HG03135 (cell line): ENCODE results near the gene FAM53C.
"Not testable (repeated sequence)": the region's sequence is repeated elsewhere in the genome, so short reads cannot be mapped to it uniquely, and the experiment has no call there.

Source experiments
- ATAC-seq: cut with Tn5 transposase; IDR thresholded peaks from one replicate; pipeline ENCODE4 v1.9.1; 2021; ENCODE audit warnings: mild to moderate bottlenecking, moderate library complexity; ENCODE audit not compliant: unreplicated experiment

The FAM53C gene

DNA sequence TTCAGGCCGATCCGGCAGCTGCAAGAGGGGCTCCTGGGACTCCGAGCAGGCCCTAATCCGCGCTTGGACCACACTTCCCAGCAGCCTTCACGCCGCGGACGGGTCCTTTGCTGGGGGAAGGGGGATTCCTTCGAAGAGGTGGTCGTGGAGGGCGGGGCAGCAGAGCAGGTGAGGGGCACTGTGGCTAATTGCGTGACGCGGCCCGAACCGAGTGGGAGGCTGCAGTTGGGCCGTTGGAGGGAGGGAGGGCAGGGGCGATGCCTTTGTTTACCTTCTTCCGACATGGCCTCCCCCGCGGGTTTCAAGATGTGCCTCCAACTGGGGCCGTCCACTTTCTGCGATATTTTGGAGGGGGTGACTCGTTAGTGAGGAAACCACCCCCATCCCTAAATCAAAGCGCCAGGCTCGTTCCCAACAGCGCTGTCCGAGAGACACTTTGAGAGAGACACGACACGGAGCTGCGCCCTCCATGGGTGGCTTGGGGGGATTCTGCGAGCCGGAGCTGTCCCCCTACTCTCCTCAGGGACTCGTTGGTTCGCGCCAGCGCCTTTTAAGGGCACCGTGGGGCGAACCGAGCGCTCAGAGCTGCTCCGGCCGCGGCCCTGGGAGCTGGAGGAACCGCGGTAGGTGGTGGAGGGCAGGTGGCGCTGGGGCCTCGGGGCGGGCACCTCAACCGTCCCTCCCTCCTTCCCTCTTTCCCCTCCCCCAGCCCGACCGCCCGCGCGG is at the start of gene FAM53C:
TSS of gene FAM53C (plus strand) at position 582 of the 726 bp plus-strand sequence. CDS start 3,070 bp downstream, outside the sequence.
- peak; percentile 84 for ATAC-seq

GRCh38 chr5:138289296-138289695 is 48.8 kb upstream of the FAM53C start:
- ATAC-seq: no peak

DNA sequence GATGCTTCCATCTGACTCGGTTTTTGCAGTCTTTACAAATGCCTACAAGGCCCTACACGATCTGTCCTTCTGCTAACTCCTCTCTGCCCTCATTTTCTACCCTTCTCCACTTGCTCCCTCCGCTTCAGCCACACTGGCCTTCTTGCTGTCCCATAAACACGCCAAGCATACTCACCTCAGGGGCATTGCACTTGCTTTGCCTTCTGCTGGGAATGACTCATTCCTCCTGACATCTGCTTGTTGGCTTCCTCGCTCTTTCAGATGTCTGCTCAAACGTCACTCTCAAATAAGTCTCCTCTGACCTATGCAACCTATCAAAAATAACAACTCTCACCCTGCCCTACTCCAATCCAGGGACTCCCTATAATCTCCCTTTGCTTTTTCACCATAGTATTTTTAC is 34.7 kb upstream of the FAM53C start:
- ATAC-seq: no peak

DNA sequence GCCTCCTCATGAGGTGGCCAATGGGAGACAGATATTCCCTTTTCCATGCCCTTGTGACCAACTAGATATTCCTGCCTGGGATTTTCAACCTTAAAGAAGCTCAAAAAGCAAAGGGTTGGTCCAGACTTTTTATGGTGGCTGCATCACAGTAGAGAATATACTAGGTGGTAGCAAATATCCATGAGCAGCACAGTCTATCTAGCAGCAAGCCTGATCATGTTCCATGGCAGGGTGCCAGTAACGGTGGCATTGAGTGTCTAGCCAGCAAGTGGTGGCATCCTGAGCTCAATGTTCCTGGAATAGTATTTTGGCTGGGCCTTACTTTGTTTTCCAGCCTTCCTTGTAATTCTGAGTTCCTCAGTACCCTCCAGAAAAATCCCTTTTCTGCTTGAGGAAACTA is 32.3 kb upstream of the FAM53C start:
- ATAC-seq: no peak

- ATAC-seq: no peak
Observed at GRCh38 chr5:138315751-138316278, 22.3 kb upstream of the FAM53C start.

DNA sequence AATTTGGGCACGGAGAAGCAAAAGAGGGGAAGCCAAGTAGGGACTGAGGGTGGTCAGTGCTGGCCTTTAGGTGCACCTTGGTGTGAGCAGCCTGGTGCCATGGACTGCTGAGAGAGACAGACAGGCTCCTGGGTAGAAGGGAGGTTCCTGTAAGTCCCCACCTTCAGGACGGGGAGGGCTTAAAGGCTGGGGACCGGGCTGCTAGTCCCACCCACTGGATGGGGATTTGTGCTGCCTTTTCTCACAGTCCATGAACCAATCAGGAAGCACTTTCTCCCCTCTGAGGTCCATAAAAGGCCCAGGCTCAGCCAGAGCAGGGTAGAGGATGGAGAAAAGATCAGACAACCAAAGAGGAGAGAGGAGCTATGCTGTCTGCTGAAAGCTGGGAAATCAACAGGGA is 21.7 kb upstream of the FAM53C start:
- no peak for ATAC-seq

- not testable (repeated sequence) for ATAC-seq
Observed at GRCh38 chr5:138318211-138318610, 19.9 kb upstream of the FAM53C start.

DNA sequence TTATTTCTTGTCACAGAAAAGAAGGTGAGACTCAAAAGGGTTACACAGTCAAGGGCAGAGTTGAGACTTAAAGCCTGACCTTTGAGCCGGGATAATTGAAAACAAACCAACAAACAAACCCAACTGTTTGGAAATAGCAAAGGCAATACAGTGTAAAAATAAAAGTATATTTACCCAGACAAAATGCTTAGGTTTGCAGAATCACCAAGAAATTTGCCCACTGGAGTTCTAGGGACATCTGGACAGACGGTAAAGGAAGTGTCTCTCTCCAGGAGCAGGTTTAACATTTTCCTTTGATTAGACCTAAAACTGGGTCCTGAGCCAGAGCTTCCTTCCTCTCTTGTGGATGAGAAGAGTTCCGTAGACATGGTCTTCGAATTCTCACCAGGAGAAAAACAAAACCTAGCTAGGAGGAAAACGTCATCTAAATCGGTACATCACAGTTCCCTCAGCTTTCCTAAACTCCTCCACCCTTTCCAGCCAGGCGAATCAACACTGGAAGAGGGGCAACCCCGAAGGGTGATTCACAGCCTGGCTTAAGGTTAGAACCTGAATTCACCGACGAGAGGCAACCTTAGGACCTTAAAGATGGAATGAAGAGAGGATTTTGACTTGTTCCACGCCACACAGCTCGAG is 7.1 kb upstream of the FAM53C start:
- no peak for ATAC-seq

DNA sequence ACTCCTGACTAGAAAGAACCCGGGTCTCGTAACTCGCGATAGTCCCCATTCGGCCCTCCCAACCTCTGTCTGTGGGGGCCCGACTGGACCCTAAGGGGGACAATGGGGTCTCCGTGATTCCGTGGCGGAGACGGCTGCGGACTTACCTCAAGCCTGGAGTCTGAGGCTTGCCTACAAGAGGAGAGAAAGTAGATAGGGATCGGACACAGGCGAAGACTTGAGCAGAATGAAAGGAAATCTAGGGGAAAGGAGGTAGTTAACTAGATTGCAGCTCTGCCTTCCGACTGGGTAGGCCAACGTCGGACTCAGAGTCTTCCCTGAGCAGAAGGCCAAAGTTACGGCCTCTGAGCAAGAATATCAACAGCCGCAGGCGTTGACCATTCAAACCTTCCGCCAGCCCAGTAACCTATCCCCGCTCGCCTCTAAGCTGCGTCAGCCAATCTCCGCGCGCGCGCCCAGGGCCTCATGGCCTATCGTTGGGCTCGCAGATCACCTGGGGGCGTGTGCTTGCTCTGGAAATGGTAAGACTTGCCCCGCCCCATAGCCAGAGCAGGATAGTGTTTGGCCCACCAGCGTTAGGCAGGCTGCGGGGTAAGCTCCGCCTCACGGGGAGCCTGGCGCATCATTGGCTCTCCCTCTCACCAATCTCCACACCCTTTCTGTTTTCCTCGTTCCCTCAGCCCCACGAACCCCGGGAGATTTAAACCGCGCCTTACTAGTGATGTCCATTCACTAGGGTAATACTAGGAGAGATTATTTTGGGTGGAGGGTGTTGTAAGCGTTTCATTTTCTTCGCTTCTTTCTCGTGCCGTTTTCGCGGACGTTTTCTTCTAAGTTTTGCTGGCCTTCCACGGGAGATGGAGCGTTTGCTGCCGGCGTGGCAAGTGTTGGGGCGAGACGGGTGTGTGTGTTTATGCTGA is 6.4 kb upstream of the FAM53C start, which contains the start of gene CDC25C:
TSS of gene CDC25C (minus strand) at position 356 of the 920 bp plus-strand sequence. CDS start 624 bp downstream, outside the sequence.
- peak; percentile 99 for ATAC-seq

DNA sequence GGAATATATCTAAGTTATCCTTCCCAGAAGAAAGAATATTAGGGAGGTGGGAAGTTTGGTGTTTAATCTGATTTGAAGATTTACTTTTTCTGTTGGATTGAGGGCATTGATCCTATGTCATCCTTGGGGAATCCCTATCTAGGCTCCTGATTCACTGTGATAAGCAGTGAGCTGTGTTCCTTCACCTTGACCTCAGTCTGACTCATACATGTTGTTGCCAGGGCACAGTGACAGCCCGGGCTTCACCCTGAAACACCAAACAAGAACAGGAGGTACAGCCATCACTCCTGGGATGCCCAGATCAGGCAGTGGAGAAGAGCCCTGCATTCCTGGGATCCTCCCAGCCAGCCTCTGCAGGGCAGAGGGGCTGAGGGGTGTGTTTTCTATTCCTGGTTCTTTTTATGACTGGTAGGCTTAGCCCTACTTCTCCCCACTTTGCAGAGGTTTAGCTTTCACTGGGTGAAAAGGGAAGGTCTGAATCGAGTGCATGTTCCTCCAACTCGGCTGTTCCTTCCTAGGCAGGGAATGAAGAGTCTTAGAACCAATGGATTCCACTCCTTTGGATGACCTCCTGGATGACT is 3.1 kb upstream of the FAM53C start:
- no peak for ATAC-seq

- ATAC-seq: peak; percentile 16
Observed at GRCh38 chr5:138336952-138337684, 948 bp upstream of the FAM53C start.

GRCh38 chr5:138338411-138339090 is 485 bp downstream of the FAM53C start:
- peak; percentile 7 for ATAC-seq

DNA sequence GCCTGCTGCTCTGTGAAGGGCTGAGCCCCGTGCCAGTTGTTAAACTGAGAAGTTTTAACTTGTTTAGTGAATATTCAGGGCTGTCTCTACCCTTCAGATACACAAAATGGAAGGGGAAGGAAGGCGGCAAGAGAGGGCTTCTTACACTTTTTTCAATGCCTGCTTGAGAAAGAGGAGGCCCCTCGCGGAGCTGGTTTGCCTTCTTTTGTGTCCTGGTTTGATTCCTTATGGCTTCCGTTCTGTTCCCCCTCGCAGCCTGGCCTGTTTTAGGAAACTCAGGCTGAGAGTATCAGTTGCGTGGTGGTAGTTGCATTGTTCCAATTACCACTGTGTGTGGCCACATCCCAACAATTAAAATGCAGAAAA is 1.0 kb downstream of the FAM53C start:
- no peak for ATAC-seq

DNA sequence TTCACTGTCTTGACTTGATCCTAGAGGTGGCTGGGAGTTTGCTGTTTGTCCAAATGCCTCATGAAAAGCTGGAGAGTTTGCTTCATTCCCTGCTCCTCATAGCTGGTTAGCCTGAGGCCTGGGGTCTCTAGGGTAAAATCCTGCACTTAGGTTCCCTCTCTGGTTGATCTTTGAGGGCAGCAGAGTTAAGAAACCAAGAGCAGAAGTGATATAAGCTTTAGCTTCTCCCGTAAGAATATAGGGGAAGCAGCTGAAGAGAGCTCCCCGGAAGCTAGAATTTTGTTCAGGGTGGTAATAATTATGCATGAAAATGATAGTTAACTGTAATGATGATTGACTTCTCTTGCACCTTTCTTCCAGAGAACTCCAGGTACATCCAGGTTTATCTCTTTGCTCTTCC is 1.4 kb downstream of the FAM53C start:
- ATAC-seq: no peak

DNA sequence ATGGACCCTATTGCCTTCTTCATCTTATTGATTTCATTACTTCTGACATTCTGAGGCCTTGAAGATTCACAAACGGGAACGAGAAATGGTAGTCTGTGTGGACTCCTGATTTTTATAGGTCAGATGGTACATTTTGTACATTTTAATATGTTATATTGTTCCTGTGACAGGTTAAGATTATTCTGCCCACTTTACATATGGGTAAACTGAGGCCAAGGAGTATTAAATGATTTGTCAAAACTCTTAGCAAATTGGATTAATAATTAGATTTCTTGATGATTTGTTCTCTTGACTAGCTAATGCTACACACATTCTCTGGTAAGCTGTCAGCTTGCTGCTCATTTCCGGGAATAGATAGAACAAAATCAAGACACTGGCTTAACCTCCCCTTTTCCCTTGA is 1.9 kb downstream of the FAM53C start:
- no peak for ATAC-seq

- ATAC-seq: no peak
Observed at GRCh38 chr5:138344887-138345622, 7.0 kb downstream of the FAM53C start.

GRCh38 chr5:138346889-138347288 is 8.8 kb downstream of the FAM53C start:
- no peak for ATAC-seq

DNA sequence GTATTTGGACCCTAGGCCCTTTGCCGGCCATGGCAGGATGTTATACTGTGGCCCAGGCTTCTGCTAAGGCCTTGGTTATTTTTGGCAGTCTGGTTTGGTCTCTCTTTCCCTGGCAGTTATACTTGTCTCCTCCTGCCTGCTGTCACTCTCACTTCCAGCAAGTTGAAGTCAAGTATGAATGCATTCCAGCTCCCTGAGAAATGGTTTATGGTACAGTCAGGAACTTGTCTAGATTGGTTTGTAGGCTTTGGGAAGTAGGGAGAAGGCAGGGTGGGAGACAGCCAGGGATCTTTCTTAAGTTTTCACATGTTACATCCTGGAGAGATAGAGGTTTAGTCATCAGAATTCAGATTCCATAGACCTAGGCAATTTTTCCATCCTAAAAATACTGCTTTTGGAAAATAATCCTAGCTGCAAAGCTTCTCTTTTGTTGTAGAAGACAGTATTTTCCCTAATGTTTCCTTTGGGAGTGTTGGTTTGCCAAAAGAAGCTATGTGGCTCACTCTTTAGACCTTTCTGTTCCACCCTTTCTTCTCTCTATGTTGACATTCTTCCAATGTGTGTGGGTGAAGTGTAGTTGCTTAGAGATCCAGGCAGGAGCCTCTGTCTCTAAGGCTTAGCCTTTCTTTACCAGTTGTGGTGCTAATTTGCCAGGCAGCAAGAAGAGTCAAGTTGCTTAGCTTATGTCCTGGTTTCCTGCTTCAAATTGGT is 11.9 kb downstream of the FAM53C start:
- ATAC-seq: no peak
